Liver (tissue), 3 donors: ENCODE results near the gene TSPO2.

Experiments used
- CTCF ChIP-seq: fragments of 150-350 bp; IDR thresholded peaks from 2 replicates; pipeline ENCODE4 v1.5.1; 2017; ENCODE audit warnings: improper control_type of control experiment, low read depth, low read length; ENCODE audit not compliant: missing input control
- EGR1 ChIP-seq, 2 donors: IDR thresholded peaks; 2 replicates each; pipeline ENCODE4 v1.6.1; 2016 to 2018; ENCODE audit warnings: antibody characterized with exemption in 2 of 2, low read depth in 2 of 2
- FOXA1 ChIP-seq: IDR thresholded peaks from 2 replicates; pipeline ENCODE4 v1.6.1; 2016; ENCODE audit warnings: antibody characterized with exemption
- GABPA ChIP-seq, 2 donors: IDR thresholded peaks in 1 of 2; conservative IDR thresholded peaks in 1 of 2; 2 replicates each; pipeline ENCODE4 v1.6.1; 2016; ENCODE audit warnings: antibody characterized with exemption in 2 of 2, mild to moderate bottlenecking in 1 of 2, moderate library complexity in 1 of 2
- HNF4G ChIP-seq: IDR thresholded peaks from 2 replicates; pipeline ENCODE4 v1.6.1; 2016; ENCODE audit warnings: antibody characterized with exemption
- JUND ChIP-seq, 2 donors: IDR thresholded peaks; 2 replicates each; pipeline ENCODE4 v1.6.1; 2016; ENCODE audit warnings: antibody characterized with exemption in 2 of 2
- MAX ChIP-seq: IDR thresholded peaks from 2 replicates; pipeline ENCODE4 v1.6.1; 2016; ENCODE audit warnings: antibody characterized with exemption
- NR2F2 ChIP-seq: IDR thresholded peaks from 2 replicates; pipeline ENCODE4 v1.6.1; 2016; ENCODE audit warnings: antibody characterized with exemption
- RAD21 ChIP-seq, 2 donors: IDR thresholded peaks; 2 replicates each; pipeline ENCODE4 v1.6.1; 2016; ENCODE audit warnings: antibody characterized with exemption in 2 of 2, mild to moderate bottlenecking in 2 of 2
- REST ChIP-seq: IDR thresholded peaks from 2 replicates; pipeline ENCODE4 v1.6.1; 2016; ENCODE audit warnings: antibody characterized with exemption, mild to moderate bottlenecking
- RXRA ChIP-seq, 2 donors: IDR thresholded peaks; 2 replicates each; pipeline ENCODE4 v1.6.1; 2017 to 2018; ENCODE audit warnings: antibody characterized with exemption in 2 of 2, mild to moderate bottlenecking in 1 of 2
- SP1 ChIP-seq: IDR thresholded peaks from 2 replicates; pipeline ENCODE4 v1.6.1; 2018; ENCODE audit warnings: antibody characterized with exemption, mild to moderate bottlenecking
- TAF1 ChIP-seq: conservative IDR thresholded peaks from 2 replicates; pipeline ENCODE4 v1.6.1; 2016; ENCODE audit warnings: antibody characterized with exemption, mild to moderate bottlenecking
- TF ChIP-seq, protein P1 (sequence below): IDR thresholded peaks from 2 replicates; pipeline ENCODE4 v1.6.1; 2016; ENCODE audit warnings: antibody characterized with exemption
- donor health status: healthy.
- donor health status: healthy.

DNA sequence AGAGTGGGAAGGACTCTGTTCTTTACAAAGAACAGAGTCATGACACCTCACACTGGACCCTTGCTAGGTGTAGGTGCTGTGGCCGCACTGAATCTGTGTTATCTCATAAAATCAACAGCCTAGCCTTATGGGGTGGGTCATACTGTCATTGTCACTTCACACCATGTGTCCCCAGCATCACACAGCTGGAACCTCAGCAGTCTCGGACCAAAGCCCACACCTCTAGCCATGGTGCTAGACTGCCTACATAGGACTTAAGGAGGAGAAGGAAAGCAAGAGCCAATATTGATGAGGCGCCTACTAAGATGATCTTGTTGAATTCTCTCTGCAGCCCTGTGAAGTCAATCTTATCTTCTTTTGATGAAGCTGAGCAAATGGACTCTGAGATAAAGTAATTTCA is 34.3 kb upstream of the TSPO2 start:
- TF ChIP-seq JUND (IDR thresholded peaks at IDR 0.05) (no peak), FOXA1 (no peak), CTCF (no peak), TAF1 (no peak), REST (no peak), NR2F2 (no peak), RAD21 (IDR thresholded peaks at IDR 0.05) (no peak), SP1 (no peak), HNF4G (no peak), MAX (no peak), GABPA (IDR thresholded peaks at IDR 0.05 in 1 of 2, conservative IDR thresholded peaks at IDR 0.05 in 1 of 2) (no peak), RXRA (IDR thresholded peaks at IDR 0.05) (no peak), EGR1 (IDR thresholded peaks at IDR 0.05; ENCODE audit: low read depth in 2 of 2) (no peak)
- TF ChIP-seq, protein P1, sequence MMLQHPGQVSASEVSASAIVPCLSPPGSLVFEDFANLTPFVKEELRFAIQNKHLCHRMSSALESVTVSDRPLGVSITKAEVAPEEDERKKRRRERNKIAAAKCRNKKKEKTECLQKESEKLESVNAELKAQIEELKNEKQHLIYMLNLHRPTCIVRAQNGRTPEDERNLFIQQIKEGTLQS, result no peak
